ENCODE results near the gene BHLHA15. TPM values are rescaled to one million over a fixed set of nuclear protein-coding genes. Genes with fewer than 3 reads are reported as not detected.
A peak's percentile ranks its signal among the peaks of the same experiment; 100 is the strongest.

BHLHA15 gene
- total and polyA plus RNA-seq, 9 of the 15 experiments (the other 6 are each of a cell fraction or from before 2014, with no cell fraction given): 0.22 to 2.0 (median 1.1) TPM; not detected in 4

DNA sequence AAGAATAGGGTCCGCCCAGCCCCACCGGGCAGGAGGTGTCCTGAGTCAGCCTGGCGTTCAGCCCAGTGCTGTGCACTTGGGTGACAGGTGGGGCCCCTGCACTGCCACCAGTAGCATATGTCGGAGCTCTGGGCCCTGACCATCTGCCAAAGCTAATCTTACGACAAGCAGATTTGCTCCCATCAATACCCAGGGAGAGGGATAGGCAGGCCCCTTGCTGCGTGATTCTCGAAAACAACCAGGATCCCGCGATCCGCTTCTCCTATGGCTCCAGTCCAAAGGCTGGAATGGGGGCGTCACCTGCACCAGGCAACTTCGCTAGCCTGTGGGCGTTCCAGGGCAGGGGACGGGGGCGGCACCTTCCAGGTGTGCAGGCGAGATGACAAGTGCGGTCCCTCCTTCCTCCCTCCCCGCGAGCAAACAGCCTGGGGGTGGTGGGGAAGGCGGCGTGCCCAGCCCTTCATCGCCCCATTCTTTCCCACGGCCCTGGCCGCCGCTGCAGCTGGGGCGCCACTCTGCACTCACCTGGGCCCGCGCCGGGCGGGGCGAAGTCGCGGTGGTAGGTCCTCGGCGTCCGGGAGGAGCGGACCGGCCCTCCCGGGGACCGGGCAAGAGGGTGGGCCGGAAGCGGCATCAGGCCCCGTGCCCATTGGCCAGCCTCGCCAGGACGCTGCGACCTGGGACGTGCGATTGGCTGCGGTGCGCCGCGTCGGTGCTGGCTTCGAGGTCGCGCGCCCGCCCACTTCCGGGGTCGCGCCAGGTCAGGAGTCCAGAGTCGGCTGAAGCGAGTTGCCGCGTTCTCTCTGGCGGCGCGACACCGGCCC lies 40.6 kb downstream of the BHLHA15 start, which contains the start of gene TECPR1 (continued):
- TF ChIP-seq ZNF586 (CRISPR knock-in tag; conservative IDR thresholded peaks at IDR 0.05): no peak
- TF ChIP-seq, protein P1, sequence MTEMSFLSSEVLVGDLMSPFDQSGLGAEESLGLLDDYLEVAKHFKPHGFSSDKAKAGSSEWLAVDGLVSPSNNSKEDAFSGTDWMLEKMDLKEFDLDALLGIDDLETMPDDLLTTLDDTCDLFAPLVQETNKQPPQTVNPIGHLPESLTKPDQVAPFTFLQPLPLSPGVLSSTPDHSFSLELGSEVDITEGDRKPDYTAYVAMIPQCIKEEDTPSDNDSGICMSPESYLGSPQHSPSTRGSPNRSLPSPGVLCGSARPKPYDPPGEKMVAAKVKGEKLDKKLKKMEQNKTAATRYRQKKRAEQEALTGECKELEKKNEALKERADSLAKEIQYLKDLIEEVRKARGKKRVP (CRISPR knock-in tag; IDR thresholded peaks at IDR 0.05): no peak
- no peak for TF ChIP-seq ZNF408 (CRISPR knock-in tag; IDR thresholded peaks at IDR 0.05; ENCODE audit: low read depth)
- TF ChIP-seq ASH1L (IDR thresholded peaks at IDR 0.05; ENCODE audit: borderline replicate concordance, low read depth, partially characterized antibody): peak; percentile 76
- TF ChIP-seq MEIS2 (IDR thresholded peaks at IDR 0.05; ENCODE audit: partially characterized antibody): no peak
- TF ChIP-seq CTCF (IDR thresholded peaks at IDR 0.05 in 2 of 3, conservative IDR thresholded peaks at IDR 0.05 in 1 of 3; ENCODE audit: insufficient read depth in 2 of 3, low read depth in 1 of 3, low read length in 3 of 3): no peak
- TF ChIP-seq PCBP1 (IDR thresholded peaks at IDR 0.05; ENCODE audit: low read depth, low read length, poor library complexity, severe bottlenecking): peak; percentile 20
- TF ChIP-seq XRCC3 (IDR thresholded peaks at IDR 0.05): no peak
- no peak for TF ChIP-seq SAFB2 (IDR thresholded peaks at IDR 0.05; ENCODE audit: borderline replicate concordance, low read depth, low read length, severe bottlenecking)
- TF ChIP-seq, protein P2, sequence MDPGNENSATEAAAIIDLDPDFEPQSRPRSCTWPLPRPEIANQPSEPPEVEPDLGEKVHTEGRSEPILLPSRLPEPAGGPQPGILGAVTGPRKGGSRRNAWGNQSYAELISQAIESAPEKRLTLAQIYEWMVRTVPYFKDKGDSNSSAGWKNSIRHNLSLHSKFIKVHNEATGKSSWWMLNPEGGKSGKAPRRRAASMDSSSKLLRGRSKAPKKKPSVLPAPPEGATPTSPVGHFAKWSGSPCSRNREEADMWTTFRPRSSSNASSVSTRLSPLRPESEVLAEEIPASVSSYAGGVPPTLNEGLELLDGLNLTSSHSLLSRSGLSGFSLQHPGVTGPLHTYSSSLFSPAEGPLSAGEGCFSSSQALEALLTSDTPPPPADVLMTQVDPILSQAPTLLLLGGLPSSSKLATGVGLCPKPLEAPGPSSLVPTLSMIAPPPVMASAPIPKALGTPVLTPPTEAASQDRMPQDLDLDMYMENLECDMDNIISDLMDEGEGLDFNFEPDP (CRISPR knock-in tag; IDR thresholded peaks at IDR 0.05): no peak
- no peak for TF ChIP-seq GTF2F1 (IDR thresholded peaks at IDR 0.05; ENCODE audit: low read depth, low read length)
- no peak for TF ChIP-seq FUS (optimal IDR thresholded peaks at IDR 0.05; ENCODE audit: low read depth, low read length)
- peak; percentile 50 for TF ChIP-seq SAP30 (IDR thresholded peaks at IDR 0.05; ENCODE audit: borderline replicate concordance, insufficient read depth, low read depth, low read length, poor library complexity, severe bottlenecking)
- TF ChIP-seq SIN3A (IDR thresholded peaks at IDR 0.05; ENCODE audit: borderline replicate concordance in 2 of 2, control insufficient read depth in 1 of 2, low read depth in 2 of 2, low read length in 2 of 2): peak in 1 of 2 experiments; percentile 59; a peak in 2 of 4 replicates
- TF ChIP-seq, protein P3, sequence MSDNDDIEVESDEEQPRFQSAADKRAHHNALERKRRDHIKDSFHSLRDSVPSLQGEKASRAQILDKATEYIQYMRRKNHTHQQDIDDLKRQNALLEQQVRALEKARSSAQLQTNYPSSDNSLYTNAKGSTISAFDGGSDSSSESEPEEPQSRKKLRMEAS (CRISPR knock-in tag; IDR thresholded peaks at IDR 0.05): no peak
- TF ChIP-seq, protein P4, sequence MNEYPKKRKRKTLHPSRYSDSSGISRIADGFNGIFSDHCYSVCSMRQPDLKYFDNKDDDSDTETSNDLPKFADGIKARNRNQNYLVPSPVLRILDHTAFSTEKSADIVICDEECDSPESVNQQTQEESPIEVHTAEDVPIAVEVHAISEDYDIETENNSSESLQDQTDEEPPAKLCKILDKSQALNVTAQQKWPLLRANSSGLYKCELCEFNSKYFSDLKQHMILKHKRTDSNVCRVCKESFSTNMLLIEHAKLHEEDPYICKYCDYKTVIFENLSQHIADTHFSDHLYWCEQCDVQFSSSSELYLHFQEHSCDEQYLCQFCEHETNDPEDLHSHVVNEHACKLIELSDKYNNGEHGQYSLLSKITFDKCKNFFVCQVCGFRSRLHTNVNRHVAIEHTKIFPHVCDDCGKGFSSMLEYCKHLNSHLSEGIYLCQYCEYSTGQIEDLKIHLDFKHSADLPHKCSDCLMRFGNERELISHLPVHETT (CRISPR knock-in tag; conservative IDR thresholded peaks at IDR 0.05 in 1 of 2, IDR thresholded peaks at IDR 0.05 in 1 of 2): 0 out of 4 replicates have a peak, but pooled peaks of 1 of the 2 experiments have one; percentile 43
- TF ChIP-seq CBX8 (IDR thresholded peaks at IDR 0.05; ENCODE audit: borderline replicate concordance, extremely low read depth, low read depth, low read length, poor library complexity, severe bottlenecking): no peak
- no peak for TF ChIP-seq ZNF778 (CRISPR knock-in tag; IDR thresholded peaks at IDR 0.05)

Data from K562 (cell line).